Measurements from ENCODE around the gene SMPD1.

DNA sequence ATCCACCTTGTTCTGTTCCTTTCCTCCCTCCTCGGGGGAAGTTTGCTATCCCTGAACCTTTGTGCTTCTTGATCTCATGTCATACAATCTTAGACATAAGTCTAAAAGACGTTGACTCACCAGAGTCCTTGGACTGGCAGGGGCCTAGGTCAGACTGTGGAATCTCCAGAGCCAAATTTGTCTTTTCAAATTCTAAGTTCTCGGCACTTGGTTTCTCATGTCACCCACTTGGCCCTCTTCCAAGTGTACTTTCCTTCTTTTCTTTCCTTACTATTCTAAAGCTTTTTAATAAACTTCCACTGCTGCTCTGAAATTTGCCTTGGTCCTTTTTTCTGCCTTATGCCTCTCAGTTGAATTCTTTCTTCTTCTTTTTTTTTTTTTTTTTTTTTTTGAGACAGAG lies 30.1 kb upstream of the SMPD1 start:
- no peak for TF ChIP-seq TAF1 (IDR thresholded peaks at IDR 0.05; ENCODE audit: borderline replicate concordance, insufficient read depth, low read length)
- no peak for TF ChIP-seq POLR2AphosphoS5 (IDR thresholded peaks at IDR 0.05; ENCODE audit: low read depth, low read length)
- TF ChIP-seq, protein P1, sequence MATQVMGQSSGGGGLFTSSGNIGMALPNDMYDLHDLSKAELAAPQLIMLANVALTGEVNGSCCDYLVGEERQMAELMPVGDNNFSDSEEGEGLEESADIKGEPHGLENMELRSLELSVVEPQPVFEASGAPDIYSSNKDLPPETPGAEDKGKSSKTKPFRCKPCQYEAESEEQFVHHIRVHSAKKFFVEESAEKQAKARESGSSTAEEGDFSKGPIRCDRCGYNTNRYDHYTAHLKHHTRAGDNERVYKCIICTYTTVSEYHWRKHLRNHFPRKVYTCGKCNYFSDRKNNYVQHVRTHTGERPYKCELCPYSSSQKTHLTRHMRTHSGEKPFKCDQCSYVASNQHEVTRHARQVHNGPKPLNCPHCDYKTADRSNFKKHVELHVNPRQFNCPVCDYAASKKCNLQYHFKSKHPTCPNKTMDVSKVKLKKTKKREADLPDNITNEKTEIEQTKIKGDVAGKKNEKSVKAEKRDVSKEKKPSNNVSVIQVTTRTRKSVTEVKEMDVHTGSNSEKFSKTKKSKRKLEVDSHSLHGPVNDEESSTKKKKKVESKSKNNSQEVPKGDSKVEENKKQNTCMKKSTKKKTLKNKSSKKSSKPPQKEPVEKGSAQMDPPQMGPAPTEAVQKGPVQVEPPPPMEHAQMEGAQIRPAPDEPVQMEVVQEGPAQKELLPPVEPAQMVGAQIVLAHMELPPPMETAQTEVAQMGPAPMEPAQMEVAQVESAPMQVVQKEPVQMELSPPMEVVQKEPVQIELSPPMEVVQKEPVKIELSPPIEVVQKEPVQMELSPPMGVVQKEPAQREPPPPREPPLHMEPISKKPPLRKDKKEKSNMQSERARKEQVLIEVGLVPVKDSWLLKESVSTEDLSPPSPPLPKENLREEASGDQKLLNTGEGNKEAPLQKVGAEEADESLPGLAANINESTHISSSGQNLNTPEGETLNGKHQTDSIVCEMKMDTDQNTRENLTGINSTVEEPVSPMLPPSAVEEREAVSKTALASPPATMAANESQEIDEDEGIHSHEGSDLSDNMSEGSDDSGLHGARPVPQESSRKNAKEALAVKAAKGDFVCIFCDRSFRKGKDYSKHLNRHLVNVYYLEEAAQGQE (IDR thresholded peaks at IDR 0.05; ENCODE audit: insufficient read depth in 1 of 2, low read depth in 2 of 2, low read length in 2 of 2) = no peak
- TF ChIP-seq SIN3A (IDR thresholded peaks at IDR 0.05; ENCODE audit: borderline replicate concordance, insufficient read depth, low read length) = no peak

Measured in PFSK-1 (cell line).